ENCODE data around the gene TBC1D21.

- TF ChIP-seq CTCF (optimal IDR thresholded peaks at IDR 0.05 in 1 of 3, IDR thresholded peaks at IDR 0.05 in 1 of 3, conservative IDR thresholded peaks at IDR 0.05 in 1 of 3; ENCODE audit: extremely low read depth in 1 of 3, insufficient read depth in 2 of 3, low read length in 3 of 3) = no peak
- no peak for TF ChIP-seq EZH2 (IDR thresholded peaks at IDR 0.05; ENCODE audit: low read length)
These were observed at the start of gene TBC1D21 for GRCh38 chr15:73873456-73873855.
